ENCODE data around the gene LCP2.

DNA sequence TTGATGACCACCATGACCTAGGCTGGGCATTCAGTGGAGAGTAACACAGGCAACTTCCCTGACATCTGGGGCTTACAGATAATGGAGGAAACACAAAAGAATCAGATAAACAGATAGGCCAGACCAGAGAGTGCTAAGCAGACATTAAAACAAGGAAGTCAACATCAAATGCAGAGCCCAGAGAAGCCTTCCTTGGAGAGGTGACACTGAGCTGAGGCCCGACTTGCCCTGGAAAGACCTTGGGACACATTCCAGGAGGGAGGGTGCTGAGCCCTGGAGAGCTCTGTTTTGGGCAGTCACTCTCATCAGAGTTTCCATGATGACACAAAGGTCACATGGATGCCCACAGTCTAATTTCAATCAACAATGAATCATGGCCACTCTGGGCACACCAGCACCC lies 96.7 kb downstream of the LCP2 start:
- TF ChIP-seq PATZ1 (CRISPR knock-in tag; IDR thresholded peaks at IDR 0.05; ENCODE audit: borderline replicate concordance) (no peak), ZFP30 (CRISPR knock-in tag; IDR thresholded peaks at IDR 0.05) (no peak), ZC3H10 (CRISPR knock-in tag; IDR thresholded peaks at IDR 0.05) (no peak), PPARA (CRISPR knock-in tag; IDR thresholded peaks at IDR 0.05; ENCODE audit: borderline replicate concordance) (no peak), ZFP3 (CRISPR knock-in tag; IDR thresholded peaks at IDR 0.05) (no peak), ZNF70 (CRISPR knock-in tag; IDR thresholded peaks at IDR 0.05) (no peak)
- TF ChIP-seq, protein P1, sequence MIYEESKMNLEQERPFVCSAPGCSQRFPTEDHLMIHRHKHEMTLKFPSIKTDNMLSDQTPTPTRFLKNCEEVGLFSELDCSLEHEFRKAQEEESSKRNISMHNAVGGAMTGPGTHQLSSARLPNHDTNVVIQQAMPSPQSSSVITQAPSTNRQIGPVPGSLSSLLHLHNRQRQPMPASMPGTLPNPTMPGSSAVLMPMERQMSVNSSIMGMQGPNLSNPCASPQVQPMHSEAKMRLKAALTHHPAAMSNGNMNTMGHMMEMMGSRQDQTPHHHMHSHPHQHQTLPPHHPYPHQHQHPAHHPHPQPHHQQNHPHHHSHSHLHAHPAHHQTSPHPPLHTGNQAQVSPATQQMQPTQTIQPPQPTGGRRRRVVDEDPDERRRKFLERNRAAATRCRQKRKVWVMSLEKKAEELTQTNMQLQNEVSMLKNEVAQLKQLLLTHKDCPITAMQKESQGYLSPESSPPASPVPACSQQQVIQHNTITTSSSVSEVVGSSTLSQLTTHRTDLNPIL (CRISPR knock-in tag; IDR thresholded peaks at IDR 0.05; ENCODE audit: low read depth): no peak
- TF ChIP-seq, protein P2, sequence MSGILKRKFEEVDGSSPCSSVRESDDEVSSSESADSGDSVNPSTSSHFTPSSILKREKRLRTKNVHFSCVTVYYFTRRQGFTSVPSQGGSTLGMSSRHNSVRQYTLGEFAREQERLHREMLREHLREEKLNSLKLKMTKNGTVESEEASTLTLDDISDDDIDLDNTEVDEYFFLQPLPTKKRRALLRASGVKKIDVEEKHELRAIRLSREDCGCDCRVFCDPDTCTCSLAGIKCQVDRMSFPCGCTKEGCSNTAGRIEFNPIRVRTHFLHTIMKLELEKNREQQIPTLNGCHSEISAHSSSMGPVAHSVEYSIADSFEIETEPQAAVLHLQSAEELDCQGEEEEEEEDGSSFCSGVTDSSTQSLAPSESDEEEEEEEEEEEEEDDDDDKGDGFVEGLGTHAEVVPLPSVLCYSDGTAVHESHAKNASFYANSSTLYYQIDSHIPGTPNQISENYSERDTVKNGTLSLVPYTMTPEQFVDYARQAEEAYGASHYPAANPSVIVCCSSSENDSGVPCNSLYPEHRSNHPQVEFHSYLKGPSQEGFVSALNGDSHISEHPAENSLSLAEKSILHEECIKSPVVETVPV (CRISPR knock-in tag; IDR thresholded peaks at IDR 0.05): no peak

All from SK-N-SH treated with all-trans-retinoic acid at 6 μM for 48 hours (cell line).